ENCODE results near the gene LRBA.
"Not testable (repeated sequence)": the region's sequence is repeated elsewhere in the genome, so short reads cannot be mapped to it uniquely, and the experiment has no call there.

Gene LRBA

DNA sequence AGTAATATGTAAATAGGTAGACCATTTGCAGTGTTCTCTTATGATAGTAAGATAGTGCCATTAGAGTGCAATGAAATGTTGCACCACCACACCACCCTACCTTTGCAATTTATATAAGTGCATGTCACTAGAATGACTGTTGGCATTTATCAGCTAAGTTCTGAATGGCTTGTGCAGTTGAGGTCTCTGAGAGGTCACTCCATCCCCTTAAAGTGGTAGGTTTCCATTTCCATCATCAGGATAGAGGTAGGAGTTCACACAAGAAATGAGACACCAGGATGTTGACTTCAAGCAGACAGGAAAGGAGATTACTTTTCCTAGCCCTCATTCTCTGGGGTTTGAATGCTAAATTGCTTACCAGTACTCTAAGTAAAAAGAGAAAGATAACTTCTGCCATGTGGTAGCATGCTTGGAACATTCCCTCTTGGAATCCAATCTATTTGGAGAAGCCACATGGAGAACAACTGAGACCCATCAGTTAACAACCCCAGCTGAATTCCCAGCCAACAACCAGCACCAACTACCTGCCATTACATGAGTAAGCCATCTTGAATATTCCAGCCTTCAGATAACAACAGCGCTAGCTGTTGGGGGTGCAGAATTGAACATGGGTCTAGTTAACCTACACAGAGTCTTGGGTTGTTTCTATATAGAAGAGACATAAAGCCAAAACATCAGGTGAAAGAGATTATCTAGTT is 6.7 kb upstream of the LRBA start:
- no peak for DNase-seq (ENCODE audit: low read depth in 2 of 2)

DNA sequence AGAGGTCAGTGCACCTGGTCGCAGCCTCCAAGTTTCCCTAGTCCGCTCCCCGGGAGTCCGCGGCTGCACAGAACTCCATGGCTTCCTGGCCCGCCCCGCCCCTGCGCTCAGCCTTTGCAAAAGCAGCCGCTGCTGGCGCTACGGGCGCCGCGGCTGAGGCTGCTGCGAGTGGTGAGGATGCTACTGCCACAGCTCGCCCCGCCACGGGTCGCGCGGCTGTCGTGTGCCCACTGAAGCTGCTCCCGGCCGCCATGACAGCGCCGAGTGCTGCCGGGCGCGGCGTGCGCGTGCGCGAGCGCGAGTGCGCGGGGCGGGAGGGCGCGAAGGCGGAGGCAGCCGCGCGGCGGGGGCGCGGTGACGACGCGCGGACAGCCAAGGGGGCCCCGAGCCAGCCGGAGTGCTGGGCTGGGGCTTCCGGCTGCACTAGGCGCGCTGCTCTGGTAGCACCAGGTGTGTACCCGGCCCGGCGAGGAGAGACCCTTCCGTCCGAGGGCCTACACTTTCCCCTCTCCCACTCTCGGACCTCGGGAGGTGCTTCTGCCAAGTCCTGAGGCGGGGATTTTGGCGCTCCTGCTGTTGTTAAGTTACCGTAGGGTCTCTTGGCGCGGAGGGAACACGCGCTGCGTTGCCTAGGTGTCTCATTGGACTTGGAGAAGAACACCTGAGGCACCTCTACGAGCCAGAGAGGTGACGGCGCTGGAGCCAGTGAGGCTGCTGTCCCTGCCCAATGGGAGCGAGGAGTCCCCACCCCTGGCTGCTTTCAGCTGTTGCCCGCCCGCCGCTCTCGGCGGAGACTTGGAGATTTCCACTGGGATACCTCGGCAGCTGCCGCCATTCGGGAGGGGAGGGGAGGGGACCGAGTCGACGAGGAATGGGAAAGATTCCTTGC is 619 bp upstream of the LRBA start:
- peak; percentile 44 to 81 for DNase-seq (ENCODE audit: low read depth in 2 of 2)

DNA sequence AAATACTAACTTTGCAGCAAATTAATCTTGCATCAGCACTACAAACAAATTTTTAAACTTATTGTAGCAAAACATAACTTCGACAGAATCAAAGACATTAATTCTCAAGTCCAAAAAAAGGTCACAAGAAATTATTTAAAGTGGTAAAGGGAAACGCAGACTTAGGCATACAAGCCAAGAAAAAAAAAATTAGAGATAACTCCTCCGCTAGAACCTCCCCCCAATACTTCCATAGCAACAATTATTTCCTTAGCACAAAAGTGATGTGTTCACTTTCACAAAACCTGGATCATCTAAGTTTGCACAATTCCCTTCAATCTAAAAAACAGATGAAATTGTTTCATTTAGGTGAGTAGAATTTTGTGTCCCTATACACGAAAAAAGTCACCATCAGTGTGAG is 1.1 kb downstream of the LRBA start:
- DNase-seq (ENCODE audit: low read depth in 2 of 2): no peak

DNA sequence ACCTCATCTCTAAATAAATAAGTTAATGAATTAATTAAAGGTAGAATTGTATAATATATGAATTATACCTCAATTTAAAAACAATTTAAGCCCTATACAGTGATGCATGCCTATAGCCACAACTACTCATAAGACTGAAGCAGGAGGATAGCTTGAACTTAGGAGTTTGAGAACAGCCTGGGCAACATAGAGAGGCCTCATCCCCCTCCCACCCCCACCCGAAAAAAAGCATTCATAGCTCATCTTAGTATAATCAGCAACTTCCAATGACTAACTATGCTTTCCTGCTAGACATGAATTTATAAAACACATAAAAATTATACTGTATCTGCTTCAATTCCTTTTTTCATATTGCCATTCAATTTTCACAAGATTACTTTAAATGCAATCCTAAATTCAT is 1.6 kb downstream of the LRBA start:
- DNase-seq (ENCODE audit: low read depth in 2 of 2): no peak

DNA sequence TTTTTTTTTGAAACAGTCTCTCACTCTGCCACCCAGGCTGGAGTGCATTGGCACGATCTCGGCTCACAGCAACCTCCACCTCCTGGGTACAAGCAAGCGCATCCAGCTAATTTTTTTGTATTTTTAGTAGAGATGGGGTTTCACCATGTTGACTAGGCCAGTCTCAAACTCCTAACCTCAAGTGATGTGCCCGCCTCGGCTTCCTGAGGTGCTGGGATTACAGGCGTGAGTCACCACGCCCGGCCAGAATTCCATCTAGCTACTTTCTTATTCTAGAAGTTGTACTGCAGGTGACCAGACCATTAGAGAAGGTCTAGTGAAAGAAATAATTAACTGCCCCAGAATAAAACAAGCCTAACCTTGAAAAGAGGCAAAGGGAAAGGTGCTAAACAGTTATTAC is 2.3 kb downstream of the LRBA start:
- no peak for DNase-seq (ENCODE audit: low read depth in 2 of 2)

DNA sequence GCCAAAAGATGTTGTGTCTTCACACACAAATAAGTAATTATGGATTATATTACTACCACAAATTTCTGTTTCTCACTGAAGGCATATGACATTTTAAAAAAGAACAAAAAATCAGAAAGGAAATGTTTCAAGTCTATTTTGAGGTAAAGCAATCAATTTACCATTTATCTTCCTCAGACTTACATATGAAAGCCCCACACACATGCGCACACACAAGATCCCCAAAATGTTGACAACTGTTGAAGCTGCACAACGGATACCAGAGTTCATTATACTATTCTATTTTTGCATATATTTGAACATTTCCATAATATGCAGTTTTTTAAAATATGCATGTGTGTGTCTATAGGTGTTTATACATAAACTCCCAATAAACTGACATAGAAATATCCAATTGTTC is 2.7 kb downstream of the LRBA start:
- DNase-seq (ENCODE audit: low read depth in 2 of 2): no peak

DNA sequence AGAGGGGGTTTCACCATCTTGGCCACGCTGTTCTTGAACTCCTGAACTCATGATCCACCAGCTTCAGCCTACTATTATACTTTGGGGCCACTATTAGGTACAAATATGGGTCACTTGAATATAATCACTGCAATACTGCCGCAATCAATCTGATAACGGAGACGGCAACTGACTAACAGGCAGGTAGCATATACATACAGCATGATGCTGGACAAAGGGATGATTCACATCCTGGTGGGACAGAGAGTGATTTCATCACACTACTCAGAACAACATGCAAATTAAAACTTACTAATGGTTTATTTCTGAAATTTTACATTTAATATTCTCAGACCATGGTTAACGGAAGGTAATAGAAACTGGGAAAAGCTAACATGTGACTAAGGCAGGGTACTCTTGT is 10.9 kb downstream of the LRBA start:
- no peak for DNase-seq (ENCODE audit: low read depth in 2 of 2)

DNA sequence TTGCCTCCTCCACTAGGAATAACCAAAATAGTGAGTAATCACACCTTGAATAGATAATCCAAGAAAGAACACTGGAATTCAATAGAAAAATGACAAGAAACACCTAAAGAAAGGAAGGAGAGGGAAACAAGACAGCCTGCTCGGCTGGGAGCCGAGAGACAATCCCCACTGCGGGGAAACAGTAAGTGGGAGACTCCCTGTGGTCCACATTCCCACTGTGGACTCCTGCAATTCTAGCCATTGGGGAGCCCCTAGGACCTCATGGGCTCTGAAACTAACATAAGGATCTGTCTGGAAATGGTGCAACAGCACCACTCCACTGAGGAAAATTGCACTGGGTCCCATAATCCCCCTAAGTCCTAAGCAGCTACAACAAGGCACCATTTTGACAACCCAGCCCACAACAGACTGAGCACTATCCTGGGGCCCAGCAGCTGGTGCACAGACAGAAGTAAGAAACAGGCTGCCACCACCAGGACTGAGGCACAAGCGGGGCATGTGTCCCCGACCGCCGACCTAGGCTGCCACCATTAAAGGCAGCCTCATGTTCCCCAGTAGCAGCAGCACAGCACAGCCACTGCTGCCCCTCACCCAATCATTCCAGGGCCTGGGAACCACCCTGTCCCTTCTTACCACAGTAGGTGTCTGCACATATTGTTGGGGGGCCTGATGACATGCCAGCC is 14.2 kb downstream of the LRBA start:
- DNase-seq (ENCODE audit: low read depth in 2 of 2): no peak

DNA sequence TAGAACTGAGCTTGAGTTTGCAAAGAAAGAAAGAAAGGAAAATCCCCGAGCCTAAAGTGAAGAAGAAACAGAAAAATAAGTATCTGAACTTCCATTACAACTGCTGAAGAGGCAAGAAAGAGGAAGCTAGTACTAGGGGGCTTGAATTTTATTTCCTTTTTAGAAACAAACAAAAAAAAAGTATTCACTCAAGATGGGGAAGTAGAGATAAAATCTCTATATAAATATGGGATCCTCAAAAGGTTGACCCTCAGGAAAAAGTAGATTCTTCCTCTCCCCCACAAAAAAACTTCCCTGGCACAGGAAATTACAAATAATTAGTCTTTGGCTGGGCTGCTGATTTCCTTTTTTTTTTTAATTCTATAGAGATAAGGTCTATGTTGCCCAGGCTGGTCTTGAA is 16.0 kb downstream of the LRBA start:
- no peak for DNase-seq (ENCODE audit: low read depth in 2 of 2)

DNA sequence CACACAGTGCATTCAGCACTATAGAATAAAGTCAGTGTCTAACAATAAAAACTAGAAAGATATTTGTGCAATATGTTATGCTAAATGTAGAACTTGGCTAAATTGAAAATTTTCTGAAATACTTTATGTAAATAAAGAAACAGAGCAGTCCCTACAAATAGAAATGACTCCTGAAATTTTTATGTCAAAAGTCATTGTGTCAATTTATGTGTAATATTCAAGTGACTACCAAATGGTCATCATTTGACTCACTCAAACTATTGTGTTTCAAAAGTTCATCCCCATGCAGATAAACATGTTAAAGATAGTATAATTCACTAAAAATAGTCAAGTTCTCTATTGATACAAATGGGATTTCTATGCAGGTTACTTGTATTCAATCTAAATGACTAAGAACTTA is 17.9 kb downstream of the LRBA start:
- DNase-seq (ENCODE audit: low read depth in 2 of 2): no peak

DNA sequence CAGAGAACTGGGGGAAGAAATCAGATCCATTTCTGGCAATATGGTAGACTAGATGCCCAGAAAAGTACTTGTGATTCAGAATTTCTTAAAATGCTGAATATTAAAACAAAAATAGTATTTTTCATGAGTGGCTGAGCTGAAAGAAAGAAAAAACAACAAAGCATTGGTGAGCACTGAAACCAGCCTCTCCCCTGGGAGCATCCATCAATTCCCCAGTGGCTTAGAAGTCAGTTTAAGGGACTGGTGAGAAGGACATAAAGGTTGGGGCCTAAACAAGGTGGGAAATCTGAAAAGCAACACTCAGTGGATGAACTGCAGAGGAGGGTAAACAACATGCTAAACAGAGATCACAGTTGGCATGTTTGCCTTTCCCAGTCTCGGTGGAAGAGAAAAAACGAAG is 20.4 kb downstream of the LRBA start:
- DNase-seq (ENCODE audit: low read depth in 2 of 2): no peak

DNA sequence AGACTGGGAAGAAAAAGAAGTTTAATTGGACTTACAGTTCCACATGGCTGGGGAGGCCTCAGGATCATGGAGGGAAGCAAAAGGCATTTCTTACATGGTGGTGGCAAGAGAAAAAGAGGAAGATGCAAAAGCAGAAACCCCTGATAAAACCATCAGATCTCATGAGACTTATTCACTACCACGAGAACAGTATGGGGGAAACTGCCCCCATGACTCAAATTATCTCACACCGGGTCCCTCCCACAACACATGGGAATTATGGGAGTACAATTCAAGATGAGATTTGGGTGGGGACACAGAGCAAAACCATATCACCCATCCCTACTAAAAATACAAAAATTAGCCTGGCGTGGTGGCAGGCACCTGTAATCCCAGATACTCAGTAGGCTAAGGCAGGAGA is 21.5 kb downstream of the LRBA start:
- DNase-seq (ENCODE audit: low read depth in 2 of 2): not testable (repeated sequence)

DNA sequence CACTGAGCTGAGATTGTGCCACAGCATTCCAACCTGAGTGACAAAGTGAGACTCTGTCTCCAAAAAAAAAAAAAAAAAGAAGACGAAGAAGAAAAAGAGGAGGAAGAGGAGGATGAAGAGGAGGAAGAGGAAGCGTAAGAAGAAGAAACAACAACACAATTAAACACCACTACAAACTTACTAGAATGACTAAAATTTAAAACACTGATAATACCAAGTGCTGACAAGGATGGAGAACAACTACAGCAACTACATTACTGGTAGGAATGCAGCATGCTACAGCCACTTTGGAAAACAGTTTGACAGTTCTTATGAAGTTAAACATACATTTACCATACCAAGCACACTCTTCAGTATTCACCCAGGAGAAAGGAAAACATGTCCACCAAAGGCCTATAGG is 24.1 kb downstream of the LRBA start:
- no peak for DNase-seq (ENCODE audit: low read depth in 2 of 2)

DNA sequence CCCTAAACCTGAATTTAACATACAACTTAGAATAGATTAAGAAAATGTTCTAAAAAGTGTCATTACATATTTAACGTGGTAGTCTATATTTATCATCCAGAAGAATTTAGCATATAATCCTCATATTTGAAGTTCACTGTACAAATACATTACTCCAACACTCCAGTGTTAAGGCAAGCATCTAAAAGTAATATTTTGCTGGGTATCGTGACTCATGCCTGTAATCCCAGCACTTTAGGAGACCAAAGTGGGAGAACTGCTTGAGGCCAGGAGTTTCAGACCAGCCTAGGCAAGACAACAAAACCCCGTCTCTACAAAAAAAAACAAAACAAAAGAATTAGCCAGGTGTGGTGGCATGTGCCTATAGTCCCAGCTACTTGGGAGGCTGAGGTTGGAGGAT is 24.8 kb downstream of the LRBA start:
- no peak for DNase-seq (ENCODE audit: low read depth in 2 of 2)

DNA sequence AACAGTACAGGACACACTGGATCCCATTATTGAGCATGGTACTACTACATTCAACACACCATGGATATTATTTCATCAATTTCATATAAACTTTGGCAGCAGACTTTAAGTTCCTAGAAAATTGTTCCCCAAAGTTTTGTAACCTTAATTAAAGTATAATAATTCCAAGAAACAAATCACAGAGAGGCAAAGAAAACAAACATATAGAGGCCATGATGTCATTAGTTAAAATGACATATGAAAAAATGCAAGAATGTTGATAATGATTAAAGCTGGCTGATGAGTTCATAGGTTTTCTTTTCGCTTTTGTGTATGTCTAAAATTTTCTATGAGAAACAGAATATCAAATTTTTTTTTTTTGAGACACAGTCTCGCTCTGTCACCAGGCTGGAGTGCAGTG is 26.8 kb downstream of the LRBA start:
- no peak for DNase-seq (ENCODE audit: low read depth in 2 of 2)

DNA sequence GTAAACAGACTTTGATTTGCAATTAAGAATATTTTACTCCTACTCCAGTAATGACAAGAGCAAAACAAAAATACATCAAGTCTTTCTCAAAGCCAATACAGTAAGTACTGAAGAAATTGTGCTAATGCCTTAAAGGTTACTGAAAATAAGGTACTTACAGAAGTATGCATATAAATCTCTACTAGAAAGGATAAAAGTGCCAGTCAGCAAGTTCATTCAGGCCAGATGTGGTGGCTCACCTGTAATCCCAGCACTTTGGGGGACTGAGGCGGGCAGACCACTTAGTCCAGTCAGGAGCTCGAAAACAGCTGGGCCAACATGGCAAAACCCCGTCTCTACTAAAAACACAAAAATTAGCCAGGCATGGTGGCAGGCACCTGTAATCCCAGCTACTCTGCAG is 27.9 kb downstream of the LRBA start:
- DNase-seq (ENCODE audit: low read depth in 2 of 2): no peak

DNA sequence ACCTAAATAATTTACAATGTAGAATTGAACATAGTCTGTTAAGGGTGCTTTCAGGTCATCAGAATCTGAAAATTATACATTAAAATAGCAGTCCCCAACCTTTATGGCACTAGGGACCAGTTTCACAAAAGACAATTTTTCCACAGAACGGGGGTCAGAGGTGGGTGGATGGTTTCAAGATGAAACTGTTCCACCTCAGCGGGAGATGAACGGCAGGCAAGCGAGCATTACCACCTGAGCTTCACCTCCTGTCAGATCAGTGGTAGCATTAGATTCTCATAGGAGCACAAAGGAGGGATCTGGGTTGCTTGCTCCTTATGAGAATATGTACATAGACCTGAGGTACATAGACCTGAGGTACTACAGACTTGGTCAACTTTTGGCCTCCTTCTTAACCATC is 29.0 kb downstream of the LRBA start:
- DNase-seq (ENCODE audit: low read depth in 2 of 2): no peak

DNA sequence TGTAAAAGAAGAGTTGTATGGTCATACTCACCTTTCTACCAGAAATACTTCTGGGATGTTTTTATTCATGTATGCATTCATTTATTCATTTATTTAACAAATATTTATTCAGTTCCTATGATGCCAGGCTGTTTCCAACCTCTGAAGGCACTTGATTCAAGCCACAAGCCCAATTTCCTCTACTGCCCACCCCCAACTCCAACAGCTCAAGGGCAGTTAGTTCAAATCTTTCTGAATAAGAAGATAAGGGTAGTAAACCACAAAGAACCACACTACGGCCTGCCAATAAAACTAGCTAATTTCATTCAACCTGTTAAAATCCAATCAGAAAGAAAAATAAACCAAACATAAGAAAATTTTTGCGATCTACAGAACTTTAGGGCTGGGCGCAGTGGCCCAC is 31.2 kb downstream of the LRBA start:
- no peak for DNase-seq (ENCODE audit: low read depth in 2 of 2)

DNA sequence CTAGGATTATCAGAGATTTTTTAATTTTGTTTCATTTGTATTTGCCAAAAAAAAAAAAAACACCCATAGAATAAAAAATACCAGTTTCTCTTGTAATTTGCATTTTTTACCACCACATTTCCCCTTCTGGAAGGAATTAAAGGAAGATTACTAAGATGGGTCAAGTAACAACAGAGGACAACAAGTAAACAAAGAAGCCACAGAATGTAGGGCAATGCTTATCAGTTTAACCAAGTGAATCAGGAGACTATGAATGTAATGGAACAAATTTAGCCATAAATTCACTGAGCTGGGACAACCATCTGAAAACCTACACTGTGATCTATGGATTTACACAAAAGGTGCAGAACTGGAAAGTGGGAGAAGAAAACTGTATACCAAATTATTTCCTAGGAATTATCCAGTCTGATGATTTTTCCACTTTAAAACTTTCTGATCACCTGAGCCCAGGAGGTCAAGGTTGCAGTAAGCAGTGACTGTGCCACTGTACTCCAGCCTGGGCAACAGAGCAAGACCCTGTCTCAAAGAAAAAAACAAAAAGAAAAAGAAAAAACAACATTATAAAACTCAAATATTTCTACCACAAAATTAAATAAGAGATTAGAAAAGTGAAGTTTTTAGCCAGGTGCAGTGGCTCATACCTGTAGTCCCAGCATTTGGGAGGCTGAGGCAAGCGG is 32.4 kb downstream of the LRBA start:
- DNase-seq (ENCODE audit: low read depth in 2 of 2): no peak

DNA sequence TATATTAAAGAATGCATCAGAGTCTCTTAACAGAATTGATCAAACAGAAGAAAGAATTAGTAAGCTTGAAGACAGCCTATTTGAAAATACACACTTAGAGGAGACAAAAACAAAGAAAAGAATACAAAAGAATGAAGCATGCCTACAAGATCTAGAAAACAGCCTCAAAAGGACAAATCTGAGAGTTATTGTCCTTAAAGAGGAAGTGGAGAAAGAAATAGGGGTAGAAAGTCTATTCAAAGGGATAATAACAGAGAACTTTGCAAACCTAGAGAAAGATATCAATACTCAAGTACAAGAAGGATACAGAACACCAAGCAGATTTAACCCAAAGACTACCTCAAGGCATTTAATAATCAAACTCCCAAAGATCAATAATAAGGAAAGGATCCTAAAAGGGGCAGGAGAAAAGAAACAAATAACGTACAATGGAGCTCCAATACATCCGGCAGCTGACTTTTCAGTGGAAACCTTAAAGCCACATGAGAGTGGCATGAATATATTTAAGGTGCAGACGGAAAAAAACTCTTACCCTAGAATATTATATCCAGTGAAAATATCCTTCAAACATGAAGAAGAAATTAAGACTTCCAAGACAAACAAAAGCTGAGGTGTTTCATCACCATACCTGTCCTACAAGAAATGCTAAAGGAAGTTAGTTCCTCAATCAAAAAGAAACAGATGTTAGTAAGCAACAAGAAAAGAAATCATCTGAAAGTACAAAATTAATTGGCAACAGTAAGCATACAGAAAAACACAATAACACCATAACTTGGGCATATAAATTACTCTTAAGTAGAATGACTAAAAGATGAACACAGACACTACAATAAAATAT is 36.1 kb downstream of the LRBA start:
- DNase-seq (ENCODE audit: low read depth in 2 of 2): no peak

DNA sequence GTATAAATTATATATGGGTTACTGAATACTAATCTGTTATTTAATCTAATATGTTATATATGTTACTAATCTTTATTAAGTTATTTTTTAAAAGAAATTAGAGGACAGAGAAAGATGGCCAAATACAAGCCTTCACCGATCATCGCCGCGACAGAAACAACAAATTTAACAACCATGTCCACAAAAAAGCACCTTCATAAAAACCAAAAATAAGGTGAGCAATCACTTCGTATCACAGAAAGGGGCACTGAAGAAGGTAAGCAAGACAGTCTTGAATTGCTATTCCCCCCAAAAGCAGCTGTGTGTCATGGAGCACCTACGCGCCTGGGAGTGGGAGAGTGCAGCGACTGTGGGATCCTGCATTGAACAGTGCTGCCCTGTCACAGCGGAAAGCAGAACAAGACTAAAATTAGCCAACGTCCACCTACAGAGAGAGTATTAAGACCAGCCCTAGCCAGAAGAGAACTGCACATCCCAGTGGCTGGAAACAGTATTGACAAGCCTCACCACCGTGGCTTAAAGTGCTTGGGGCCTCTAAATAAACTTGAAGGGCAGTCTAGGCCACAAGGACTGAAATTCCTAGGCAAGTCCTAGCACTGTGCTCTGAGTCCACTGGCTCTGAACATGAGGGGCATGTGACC is 38.5 kb downstream of the LRBA start:
- no peak for DNase-seq (ENCODE audit: low read depth in 2 of 2)

Measured in stimulated activated CD8-positive, alpha-beta memory T cell treated with anti-CD3 and anti-CD28 coated beads, Interleukin-7, amount 100 ng/mL, for 4 hours (primary cell).